Upper lobe of left lung (tissue), 4 donors: Measurements from ENCODE around the gene TMEM135.

Experiments
- EP300 ChIP-seq, 4 donors: sonication (generic); formaldehyde crosslinking; IDR thresholded peaks; one replicate each; pipeline ENCODE4 v1.5.1; 2017; ENCODE audit warnings: antibody characterized with exemption in 4 of 4, control low read depth in 2 of 4
- POLR2A ChIP-seq, 4 donors: fragments of 450-650 bp; IDR thresholded peaks; one replicate each; pipeline ENCODE4 v1.5.1; 2016 to 2017; ENCODE audit warnings: antibody characterized with exemption in 4 of 4, mild to moderate bottlenecking in 2 of 4
- TF ChIP-seq, protein P1 (sequence below), 6 experiments: fragments of 450-650 bp in 4 of 6; fragments of 200-600 bp in 2 of 6; sonication (generic) in 2 of 6; IDR thresholded peaks; one replicate each; pipeline ENCODE4 v1.5.1; 2016 to 2019; ENCODE audit warnings: antibody characterized with exemption in 6 of 6

DNA sequence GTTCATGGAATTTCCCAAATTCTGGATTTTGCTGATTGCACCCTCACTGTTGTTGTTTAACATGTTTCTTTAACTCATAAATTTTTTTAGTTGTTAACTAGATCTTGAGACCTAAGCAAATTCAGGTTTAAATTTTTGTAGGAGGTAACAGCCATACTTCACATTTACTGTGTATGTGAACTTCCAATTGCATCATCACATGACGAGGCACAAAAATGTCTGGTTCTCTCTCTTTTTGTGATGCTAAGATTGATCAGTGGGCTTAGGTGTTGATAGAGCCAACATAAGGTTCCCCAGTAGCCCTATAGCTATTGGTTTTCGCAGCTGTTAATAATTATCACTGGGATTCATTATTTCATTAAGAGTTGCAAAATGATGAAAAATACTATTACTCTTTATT, 277.5 kb downstream of the TMEM135 start:
- TF ChIP-seq, protein P1, sequence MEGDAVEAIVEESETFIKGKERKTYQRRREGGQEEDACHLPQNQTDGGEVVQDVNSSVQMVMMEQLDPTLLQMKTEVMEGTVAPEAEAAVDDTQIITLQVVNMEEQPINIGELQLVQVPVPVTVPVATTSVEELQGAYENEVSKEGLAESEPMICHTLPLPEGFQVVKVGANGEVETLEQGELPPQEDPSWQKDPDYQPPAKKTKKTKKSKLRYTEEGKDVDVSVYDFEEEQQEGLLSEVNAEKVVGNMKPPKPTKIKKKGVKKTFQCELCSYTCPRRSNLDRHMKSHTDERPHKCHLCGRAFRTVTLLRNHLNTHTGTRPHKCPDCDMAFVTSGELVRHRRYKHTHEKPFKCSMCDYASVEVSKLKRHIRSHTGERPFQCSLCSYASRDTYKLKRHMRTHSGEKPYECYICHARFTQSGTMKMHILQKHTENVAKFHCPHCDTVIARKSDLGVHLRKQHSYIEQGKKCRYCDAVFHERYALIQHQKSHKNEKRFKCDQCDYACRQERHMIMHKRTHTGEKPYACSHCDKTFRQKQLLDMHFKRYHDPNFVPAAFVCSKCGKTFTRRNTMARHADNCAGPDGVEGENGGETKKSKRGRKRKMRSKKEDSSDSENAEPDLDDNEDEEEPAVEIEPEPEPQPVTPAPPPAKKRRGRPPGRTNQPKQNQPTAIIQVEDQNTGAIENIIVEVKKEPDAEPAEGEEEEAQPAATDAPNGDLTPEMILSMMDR (IDR thresholded peaks at IDR 0.05), result no peak
- TF ChIP-seq POLR2A (IDR thresholded peaks at IDR 0.05) (no peak), EP300 (IDR thresholded peaks at IDR 0.05) (no peak)
